Liver (tissue), 9 donors: ENCODE measurements around the gene RP9. TPM values are rescaled to one million over a fixed set of nuclear protein-coding genes. Genes with fewer than 3 reads are reported as not detected.

Source experiments
- DNase-seq: peaks from one replicate; pipeline ENCODE4 v3.0.0-alpha.2; 2017; ENCODE audit warnings: low spot score
- H3K27ac ChIP-seq, 2 donors: one replicate each; pipeline ENCODE4 v1.7.0; 2013; ENCODE audit warnings: inconsistent platforms in 2 of 2, low read length in 2 of 2, control low read depth in 1 of 2, low read depth in 1 of 2, mild to moderate bottlenecking in 1 of 2
- H3K27me3 ChIP-seq, 4 donors: one replicate each; pipeline versions ENCODE4 v1.6.1 to v1.7.0; 2013; ENCODE audit warnings: low read length in 3 of 4, inconsistent platforms in 1 of 4, mild to moderate bottlenecking in 1 of 4, moderate library complexity in 1 of 4; ENCODE audit not compliant: control insufficient read depth in 4 of 4, insufficient read depth in 4 of 4
- H3K36me3 ChIP-seq, 4 donors: one replicate each; pipeline versions ENCODE4 v1.6.1 to v1.7.0; 2013; ENCODE audit warnings: low read length in 3 of 4, mild to moderate bottlenecking in 3 of 4, low read depth in 1 of 4, moderate library complexity in 1 of 4; ENCODE audit not compliant: control insufficient read depth in 4 of 4, insufficient read depth in 3 of 4
- H3K4me1 ChIP-seq, 4 donors: one replicate each; pipeline versions ENCODE4 v1.6.1 to v1.7.0; 2013; ENCODE audit warnings: low read length in 3 of 4, mild to moderate bottlenecking in 3 of 4, moderate library complexity in 1 of 4; ENCODE audit not compliant: control insufficient read depth in 4 of 4, insufficient read depth in 4 of 4
- H3K4me3 ChIP-seq, 3 donors: one replicate each; pipeline versions ENCODE4 v1.6.1 to v1.7.0; 2013; ENCODE audit warnings: low read length in 3 of 3, control low read depth in 1 of 3, low read depth in 1 of 3, mild to moderate bottlenecking in 1 of 3
- H3K9ac ChIP-seq, 2 donors: one replicate each; pipeline ENCODE4 v1.7.0; 2013; ENCODE audit warnings: low read length in 2 of 2, mild to moderate bottlenecking in 2 of 2, moderate library complexity in 2 of 2, control low read depth in 1 of 2, low read depth in 1 of 2
- H3K9me3 ChIP-seq, 4 donors: one replicate each; pipeline versions ENCODE4 v1.6.1 to v1.7.0; 2013; ENCODE audit warnings: low read length in 3 of 4; ENCODE audit not compliant: control insufficient read depth in 4 of 4
- ATF3 ChIP-seq: IDR thresholded peaks from 2 replicates; pipeline ENCODE4 v1.6.1; 2016; ENCODE audit warnings: antibody characterized with exemption
- EGR1 ChIP-seq, 2 donors: IDR thresholded peaks; 2 replicates each; pipeline ENCODE4 v1.6.1; 2016 to 2018; ENCODE audit warnings: antibody characterized with exemption in 2 of 2, low read depth in 2 of 2
- FOXA1 ChIP-seq: IDR thresholded peaks from 2 replicates; pipeline ENCODE4 v1.6.1; 2016; ENCODE audit warnings: antibody characterized with exemption
- FOXA2 ChIP-seq: IDR thresholded peaks from 2 replicates; pipeline ENCODE4 v1.6.1; 2016; ENCODE audit warnings: antibody characterized with exemption
- GABPA ChIP-seq, 2 donors: IDR thresholded peaks in 1 of 2; conservative IDR thresholded peaks in 1 of 2; 2 replicates each; pipeline ENCODE4 v1.6.1; 2016; ENCODE audit warnings: antibody characterized with exemption in 2 of 2, mild to moderate bottlenecking in 1 of 2, moderate library complexity in 1 of 2
- HNF4A ChIP-seq, 2 donors: conservative IDR thresholded peaks; 2 replicates each; pipeline ENCODE4 v1.6.1; 2016; ENCODE audit warnings: antibody characterized with exemption in 2 of 2, mild to moderate bottlenecking in 2 of 2
- HNF4G ChIP-seq: IDR thresholded peaks from 2 replicates; pipeline ENCODE4 v1.6.1; 2016; ENCODE audit warnings: antibody characterized with exemption
- JUND ChIP-seq, 2 donors: IDR thresholded peaks; 2 replicates each; pipeline ENCODE4 v1.6.1; 2016; ENCODE audit warnings: antibody characterized with exemption in 2 of 2
- MAX ChIP-seq: IDR thresholded peaks from 2 replicates; pipeline ENCODE4 v1.6.1; 2016; ENCODE audit warnings: antibody characterized with exemption
- NR2F2 ChIP-seq: IDR thresholded peaks from 2 replicates; pipeline ENCODE4 v1.6.1; 2016; ENCODE audit warnings: antibody characterized with exemption
- RAD21 ChIP-seq, 2 donors: IDR thresholded peaks; 2 replicates each; pipeline ENCODE4 v1.6.1; 2016; ENCODE audit warnings: antibody characterized with exemption in 2 of 2, mild to moderate bottlenecking in 2 of 2
- RXRA ChIP-seq, 2 donors: IDR thresholded peaks; 2 replicates each; pipeline ENCODE4 v1.6.1; 2017 to 2018; ENCODE audit warnings: antibody characterized with exemption in 2 of 2, mild to moderate bottlenecking in 1 of 2
- SP1 ChIP-seq: IDR thresholded peaks from 2 replicates; pipeline ENCODE4 v1.6.1; 2018; ENCODE audit warnings: antibody characterized with exemption, mild to moderate bottlenecking
- TAF1 ChIP-seq: conservative IDR thresholded peaks from 2 replicates; pipeline ENCODE4 v1.6.1; 2016; ENCODE audit warnings: antibody characterized with exemption, mild to moderate bottlenecking
- YY1 ChIP-seq: IDR thresholded peaks from 2 replicates; pipeline ENCODE4 v1.6.1; 2016; ENCODE audit warnings: antibody characterized with exemption, mild to moderate bottlenecking
- ZBTB33 ChIP-seq: IDR thresholded peaks from 2 replicates; pipeline ENCODE4 v1.6.1; 2016; ENCODE audit warnings: antibody characterized with exemption
- WGBS: extraction: QIAGEN DNeasy Blood & Tissue Kit; methylation state at CpG from one replicate; pipeline ENCODE4 v1.1.7; 2013; 5-methylcytosine and 5-hydroxymethylcytosine counted together
- polyA plus RNA-seq, 2 donors: library from polyadenylated mRNA; stranded (reverse) in 1 of 2; unstranded in 1 of 2; fragments of 200-250 nt in 1 of 2; fragments of >200 nt in 1 of 2; fragmentation: Nextera tagmentation in 1 of 2; extraction: Ambion mirVana in 1 of 2; gene quantifications; one replicate each; pipeline versions ENCODE4 v1.2.1 to v1.2.3, GENCODE V29; 2013 to 2015
- total RNA-seq, 2 donors: library from RNA; depleted of rRNA; stranded (reverse); fragments of >200 nt; gene quantifications; one replicate each; pipeline ENCODE4 v1.2.3, GENCODE V29; 2014
- TF ChIP-seq, protein P1 (sequence below): IDR thresholded peaks from 2 replicates; pipeline ENCODE4 v1.6.1; 2016; ENCODE audit warnings: antibody characterized with exemption, mild to moderate bottlenecking
- TF ChIP-seq, protein P2 (sequence below): fragments of 150-350 bp; IDR thresholded peaks from 2 replicates; pipeline ENCODE4 v1.5.1; 2017; ENCODE audit warnings: improper control_type of control experiment, low read depth, low read length; ENCODE audit not compliant: missing input control
- donor health status: healthy.
- donor health status: healthy.
- donor health status: healthy.
- donor health status: healthy.
- donor health status: healthy.

RP9 gene
- total and polyA plus RNA-seq, 4 donors = 3.3 to 7.7 (median 4.4) TPM

GRCh38 chr7:33152087-33152486 is 42.9 kb upstream of the RP9 start:
- TF ChIP-seq, protein P1, sequence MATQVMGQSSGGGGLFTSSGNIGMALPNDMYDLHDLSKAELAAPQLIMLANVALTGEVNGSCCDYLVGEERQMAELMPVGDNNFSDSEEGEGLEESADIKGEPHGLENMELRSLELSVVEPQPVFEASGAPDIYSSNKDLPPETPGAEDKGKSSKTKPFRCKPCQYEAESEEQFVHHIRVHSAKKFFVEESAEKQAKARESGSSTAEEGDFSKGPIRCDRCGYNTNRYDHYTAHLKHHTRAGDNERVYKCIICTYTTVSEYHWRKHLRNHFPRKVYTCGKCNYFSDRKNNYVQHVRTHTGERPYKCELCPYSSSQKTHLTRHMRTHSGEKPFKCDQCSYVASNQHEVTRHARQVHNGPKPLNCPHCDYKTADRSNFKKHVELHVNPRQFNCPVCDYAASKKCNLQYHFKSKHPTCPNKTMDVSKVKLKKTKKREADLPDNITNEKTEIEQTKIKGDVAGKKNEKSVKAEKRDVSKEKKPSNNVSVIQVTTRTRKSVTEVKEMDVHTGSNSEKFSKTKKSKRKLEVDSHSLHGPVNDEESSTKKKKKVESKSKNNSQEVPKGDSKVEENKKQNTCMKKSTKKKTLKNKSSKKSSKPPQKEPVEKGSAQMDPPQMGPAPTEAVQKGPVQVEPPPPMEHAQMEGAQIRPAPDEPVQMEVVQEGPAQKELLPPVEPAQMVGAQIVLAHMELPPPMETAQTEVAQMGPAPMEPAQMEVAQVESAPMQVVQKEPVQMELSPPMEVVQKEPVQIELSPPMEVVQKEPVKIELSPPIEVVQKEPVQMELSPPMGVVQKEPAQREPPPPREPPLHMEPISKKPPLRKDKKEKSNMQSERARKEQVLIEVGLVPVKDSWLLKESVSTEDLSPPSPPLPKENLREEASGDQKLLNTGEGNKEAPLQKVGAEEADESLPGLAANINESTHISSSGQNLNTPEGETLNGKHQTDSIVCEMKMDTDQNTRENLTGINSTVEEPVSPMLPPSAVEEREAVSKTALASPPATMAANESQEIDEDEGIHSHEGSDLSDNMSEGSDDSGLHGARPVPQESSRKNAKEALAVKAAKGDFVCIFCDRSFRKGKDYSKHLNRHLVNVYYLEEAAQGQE = no peak
- TF ChIP-seq ATF3 = no peak
- no peak for TF ChIP-seq JUND (IDR thresholded peaks at IDR 0.05)
- TF ChIP-seq FOXA2 = no peak
- no peak for TF ChIP-seq HNF4G
- no peak for TF ChIP-seq NR2F2
- TF ChIP-seq YY1 = no peak
- TF ChIP-seq SP1 = no peak
- TF ChIP-seq GABPA (IDR thresholded peaks at IDR 0.05 in 1 of 2, conservative IDR thresholded peaks at IDR 0.05 in 1 of 2) = no peak
- no peak for TF ChIP-seq ZBTB33
- TF ChIP-seq EGR1 (IDR thresholded peaks at IDR 0.05; ENCODE audit: low read depth in 2 of 2) = no peak
- TF ChIP-seq, protein P2, sequence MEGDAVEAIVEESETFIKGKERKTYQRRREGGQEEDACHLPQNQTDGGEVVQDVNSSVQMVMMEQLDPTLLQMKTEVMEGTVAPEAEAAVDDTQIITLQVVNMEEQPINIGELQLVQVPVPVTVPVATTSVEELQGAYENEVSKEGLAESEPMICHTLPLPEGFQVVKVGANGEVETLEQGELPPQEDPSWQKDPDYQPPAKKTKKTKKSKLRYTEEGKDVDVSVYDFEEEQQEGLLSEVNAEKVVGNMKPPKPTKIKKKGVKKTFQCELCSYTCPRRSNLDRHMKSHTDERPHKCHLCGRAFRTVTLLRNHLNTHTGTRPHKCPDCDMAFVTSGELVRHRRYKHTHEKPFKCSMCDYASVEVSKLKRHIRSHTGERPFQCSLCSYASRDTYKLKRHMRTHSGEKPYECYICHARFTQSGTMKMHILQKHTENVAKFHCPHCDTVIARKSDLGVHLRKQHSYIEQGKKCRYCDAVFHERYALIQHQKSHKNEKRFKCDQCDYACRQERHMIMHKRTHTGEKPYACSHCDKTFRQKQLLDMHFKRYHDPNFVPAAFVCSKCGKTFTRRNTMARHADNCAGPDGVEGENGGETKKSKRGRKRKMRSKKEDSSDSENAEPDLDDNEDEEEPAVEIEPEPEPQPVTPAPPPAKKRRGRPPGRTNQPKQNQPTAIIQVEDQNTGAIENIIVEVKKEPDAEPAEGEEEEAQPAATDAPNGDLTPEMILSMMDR = no peak
- TF ChIP-seq MAX = no peak
- no peak for TF ChIP-seq RXRA (IDR thresholded peaks at IDR 0.05)
- no peak for TF ChIP-seq TAF1
- no peak for TF ChIP-seq RAD21 (IDR thresholded peaks at IDR 0.05)
- DNase-seq = no peak
- Histone ChIP-seq H3K9me3 (no peaks in the 10 kb centered on the region), H3K27me3 (no peaks in the 10 kb centered on the region), H3K27ac (no peak overlapping the region), H3K4me3 (no peak overlapping the region), H3K9ac (no peak overlapping the region), H3K36me3 (peaks cover 0 to 3% (median under 1%) of the 10 kb centered on the region in 4 donors), H3K4me1 (no peaks in the 10 kb centered on the region)
- 76% methylated on average over 3 of the region's 3 CpGs for WGBS

GRCh38 chr7:33145156-33145555 is 36.0 kb upstream of the RP9 start:
- no peaks in the 10 kb centered on the region for H3K27me3 ChIP-seq
- H3K27ac ChIP-seq = no peak overlapping the region
- H3K4me1 ChIP-seq = no peaks in the 10 kb centered on the region
- H3K9ac ChIP-seq = no peak overlapping the region
- no peak for DNase-seq
- H3K9me3 ChIP-seq = no peaks in the 10 kb centered on the region
- 91% methylated on average over 5 of the region's 5 CpGs for WGBS
- H3K4me3 ChIP-seq = no peak overlapping the region
- H3K36me3 ChIP-seq = peaks cover 0 to 1% (median 0%) of the 10 kb centered on the region in 4 donors
- TF ChIP-seq GABPA (IDR thresholded peaks at IDR 0.05 in 1 of 2, conservative IDR thresholded peaks at IDR 0.05 in 1 of 2) = no peak
- TF ChIP-seq RAD21 (IDR thresholded peaks at IDR 0.05) = no peak
- no peak for TF ChIP-seq YY1
- TF ChIP-seq HNF4G = no peak
- TF ChIP-seq SP1 = no peak
- TF ChIP-seq, protein P2 = no peak
- TF ChIP-seq FOXA2 = no peak
- no peak for TF ChIP-seq NR2F2
- no peak for TF ChIP-seq MAX
- TF ChIP-seq RXRA (IDR thresholded peaks at IDR 0.05) = no peak
- TF ChIP-seq EGR1 (IDR thresholded peaks at IDR 0.05; ENCODE audit: low read depth in 2 of 2) = no peak
- TF ChIP-seq ATF3 = no peak
- no peak for TF ChIP-seq HNF4A (conservative IDR thresholded peaks at IDR 0.05)
- TF ChIP-seq TAF1 = no peak
- no peak for TF ChIP-seq FOXA1
